Measurements from ENCODE around the gene RTF1.
"Not testable (repeated sequence)": the region's sequence is repeated elsewhere in the genome, so short reads cannot be mapped to it uniquely, and the experiment has no call there.

The RTF1 gene

DNA sequence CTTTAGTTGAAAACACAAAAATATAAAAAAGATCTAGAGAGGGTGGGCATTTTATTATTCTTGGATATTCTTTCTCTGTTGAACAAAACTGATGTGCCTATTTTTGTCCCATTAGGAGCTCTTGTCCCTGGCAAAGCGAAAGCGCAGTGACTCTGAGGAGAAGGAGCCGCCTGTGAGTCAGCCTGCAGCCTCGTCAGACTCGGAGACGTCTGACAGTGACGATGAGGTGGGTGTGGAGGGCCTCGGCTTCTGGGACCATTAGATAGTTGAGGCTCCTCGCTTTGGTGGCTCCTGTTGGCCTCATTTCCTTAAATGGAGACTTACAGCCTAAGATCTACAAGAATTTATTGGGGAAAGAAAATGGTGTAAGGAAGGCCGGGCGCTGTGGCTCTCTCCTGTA, 21.3 kb downstream of the RTF1 start:
- no peak for DNase-seq

DNA sequence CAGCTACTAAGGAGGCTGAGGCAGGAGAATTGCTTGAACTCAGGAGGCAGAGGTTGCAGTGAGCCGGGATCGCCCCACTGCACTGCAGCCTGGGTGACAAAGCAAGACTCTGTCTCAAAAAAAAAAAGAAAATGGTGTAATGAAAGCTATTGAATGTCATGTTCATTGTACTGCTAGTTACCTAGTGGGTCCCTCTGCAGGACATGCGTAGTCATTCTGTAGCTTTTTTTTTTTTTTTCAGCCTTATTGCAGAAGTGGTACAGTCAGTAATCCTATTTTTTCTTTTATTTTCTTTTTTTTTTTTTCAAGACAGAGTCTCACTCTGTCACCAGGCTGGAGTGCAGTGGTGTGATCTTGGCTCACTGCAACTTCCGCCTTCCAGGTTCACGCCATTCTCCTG, 21.9 kb downstream of the RTF1 start:
- not testable (repeated sequence) for DNase-seq

DNA sequence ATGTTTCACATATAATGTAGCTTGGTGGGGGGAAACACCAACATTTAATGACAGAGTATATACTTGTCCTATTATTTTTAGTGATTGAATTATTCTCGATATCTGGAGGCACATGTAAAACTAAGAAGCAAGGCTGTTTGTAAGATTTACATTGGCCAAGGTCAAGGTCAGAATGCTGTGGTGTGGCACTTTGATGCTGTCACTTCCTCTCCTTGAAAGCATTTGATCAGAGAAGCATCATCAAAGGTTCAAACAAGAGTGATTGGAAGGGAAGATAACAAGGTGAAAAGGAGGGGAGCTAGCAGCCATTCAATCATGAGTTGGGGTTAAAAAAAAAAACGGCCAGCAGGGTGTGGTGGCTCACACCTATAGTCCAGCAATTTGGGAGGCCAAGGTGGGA, 26.4 kb downstream of the RTF1 start:
- DNase-seq: no peak

DNA sequence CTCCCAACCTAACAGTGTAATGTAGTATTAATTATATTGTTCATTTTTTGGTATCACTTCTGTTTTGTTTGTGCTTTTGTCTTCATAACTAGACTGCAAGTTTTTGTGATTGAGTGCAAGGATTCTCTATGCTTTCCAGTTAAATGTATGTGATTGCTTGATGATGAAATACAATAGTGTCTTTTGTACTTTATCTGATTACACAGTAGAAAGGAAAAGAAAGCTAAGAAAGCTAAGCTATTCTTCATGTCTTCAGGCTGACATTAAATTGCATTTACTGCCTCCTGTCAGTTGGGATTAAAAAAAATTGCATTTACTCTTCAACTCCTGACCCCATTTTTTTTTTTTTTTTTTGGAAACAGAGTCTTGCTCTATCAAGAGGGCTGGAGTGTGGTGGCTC, 28.5 kb downstream of the RTF1 start:
- no peak for DNase-seq

DNA sequence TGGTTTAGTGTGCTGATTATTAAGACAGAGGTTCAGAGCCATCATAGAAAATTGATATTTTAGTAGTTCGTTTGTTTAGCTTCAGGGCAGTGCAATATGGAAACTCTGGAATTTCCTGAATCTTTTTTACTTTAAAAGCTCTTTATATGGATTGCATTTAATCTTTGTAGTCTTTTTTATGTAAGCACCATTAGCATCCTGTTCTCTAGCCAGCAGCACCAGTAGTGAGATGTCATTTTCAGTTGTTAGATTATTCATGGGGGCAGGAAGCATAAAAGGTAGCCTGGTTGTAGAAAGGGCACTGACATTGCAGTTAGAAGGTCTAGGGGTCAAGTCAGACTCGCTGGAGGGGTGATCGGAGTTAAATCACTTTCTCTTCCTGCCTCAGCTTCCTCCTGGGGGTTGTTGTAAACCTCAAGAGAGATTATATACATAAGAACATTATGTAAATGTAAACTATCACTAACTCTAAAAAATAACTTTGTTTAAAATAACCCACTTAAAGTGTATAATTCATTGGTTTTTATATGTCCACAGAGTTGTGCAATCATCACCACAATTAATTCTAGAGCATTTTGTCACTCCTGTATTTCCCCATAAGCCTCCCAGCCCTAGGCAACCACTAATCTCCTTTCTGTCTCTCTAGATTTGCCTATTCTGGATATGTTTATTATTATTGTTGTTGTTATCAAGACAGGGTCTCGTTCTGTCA, 45.3 kb downstream of the RTF1 start:
- DNase-seq: no peak

DNA sequence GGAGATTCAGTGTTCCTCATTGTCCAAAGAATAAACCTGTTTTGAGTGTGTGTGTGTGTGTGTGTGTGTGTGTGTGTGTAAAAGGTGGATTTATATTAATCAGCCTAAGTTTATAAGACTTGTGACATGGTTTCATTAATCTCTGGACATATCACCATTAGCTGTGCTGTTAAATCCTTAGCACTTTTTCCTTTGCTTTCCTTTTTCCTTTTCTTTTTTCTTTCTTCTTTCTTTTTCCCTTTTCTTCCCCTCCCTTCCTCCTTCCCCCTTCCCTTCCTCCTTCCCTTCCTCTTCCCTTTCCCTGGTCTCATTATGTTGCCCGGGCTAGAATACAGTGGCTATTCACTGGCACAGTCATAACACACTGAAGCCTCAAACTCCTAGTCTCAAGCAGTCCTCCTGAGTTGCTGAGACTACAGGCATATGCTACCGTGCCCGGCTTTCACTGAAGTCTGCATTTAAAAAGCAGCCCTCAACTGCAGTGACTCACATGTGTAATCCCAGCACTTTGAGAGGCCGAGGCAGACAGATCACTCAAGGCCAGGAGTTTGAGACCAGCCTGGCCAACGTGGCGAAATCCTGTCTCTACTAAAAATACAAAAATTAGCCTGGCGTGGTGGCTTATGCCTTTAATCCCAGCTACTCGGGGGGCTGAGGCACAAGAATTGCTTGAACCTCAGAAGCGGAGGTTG, 48.1 kb downstream of the RTF1 start:
- no peak for DNase-seq

DNA sequence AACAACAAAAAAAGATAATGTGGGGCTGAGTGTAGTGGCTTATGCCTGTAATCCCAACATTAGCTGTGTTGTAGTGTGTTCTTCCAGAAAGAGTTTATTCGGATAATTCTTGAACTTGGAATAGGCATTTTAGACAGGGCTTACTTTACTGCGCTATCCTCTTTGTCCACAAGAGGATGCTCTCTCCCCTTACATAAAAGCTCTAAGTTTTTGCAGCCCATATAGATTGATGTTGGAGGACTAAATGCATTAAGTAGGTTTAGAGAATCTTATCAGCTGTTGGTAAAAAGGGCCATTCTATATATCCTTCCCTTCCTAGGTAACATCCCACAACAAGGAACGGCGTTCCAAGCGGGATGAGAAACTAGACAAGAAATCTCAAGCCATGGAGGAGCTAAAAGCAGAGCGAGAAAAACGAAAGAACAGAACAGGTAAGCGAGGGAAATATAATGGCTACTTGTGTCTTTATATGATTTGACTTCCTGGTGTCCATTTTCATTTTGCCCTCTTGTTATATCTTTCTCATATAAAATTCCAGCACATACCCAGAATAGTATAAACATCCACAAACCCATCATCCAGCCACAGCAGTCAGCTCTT, 49.0 kb downstream of the RTF1 start:
- DNase-seq: peak; percentile 19

DNA sequence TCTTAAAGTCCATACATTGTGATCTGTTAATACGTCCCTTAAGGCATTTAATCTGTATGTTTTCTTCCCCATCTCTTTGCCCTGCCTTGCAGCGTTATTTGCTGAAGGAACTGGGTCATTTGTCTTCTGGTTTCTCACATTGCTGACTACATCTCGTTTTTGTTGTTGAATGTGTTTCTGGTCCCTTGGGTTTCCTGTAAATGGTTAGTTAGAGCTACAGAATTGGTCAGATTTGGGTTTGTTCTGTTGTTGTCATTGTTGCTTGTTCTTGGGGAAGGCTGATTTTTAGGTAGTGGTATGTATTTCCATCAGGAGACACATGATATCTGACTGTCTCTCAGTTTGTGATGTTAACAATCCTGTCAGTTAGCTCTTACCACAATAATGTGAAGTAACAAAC, 49.8 kb downstream of the RTF1 start:
- DNase-seq: no peak

DNA sequence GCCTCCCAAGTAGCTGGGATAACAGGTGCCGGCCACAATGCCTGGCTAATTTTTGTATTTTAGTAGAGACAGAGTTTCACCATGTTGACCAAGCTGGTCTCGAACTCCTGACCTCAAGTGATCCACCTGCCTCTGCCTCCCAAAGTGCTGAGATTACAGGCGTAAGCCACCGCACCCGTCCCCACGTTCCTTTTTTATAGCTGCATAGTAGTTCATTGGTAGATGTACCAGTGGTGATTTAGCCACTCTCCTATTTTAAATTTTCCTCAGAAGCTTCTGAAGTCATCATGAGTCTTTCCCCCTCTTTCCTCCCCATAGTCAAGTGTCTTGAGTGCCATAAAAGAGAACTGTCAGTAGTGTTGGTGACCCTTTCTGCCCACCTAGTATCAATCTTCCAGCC, 52.7 kb downstream of the RTF1 start:
- DNase-seq: not testable (repeated sequence)

DNA sequence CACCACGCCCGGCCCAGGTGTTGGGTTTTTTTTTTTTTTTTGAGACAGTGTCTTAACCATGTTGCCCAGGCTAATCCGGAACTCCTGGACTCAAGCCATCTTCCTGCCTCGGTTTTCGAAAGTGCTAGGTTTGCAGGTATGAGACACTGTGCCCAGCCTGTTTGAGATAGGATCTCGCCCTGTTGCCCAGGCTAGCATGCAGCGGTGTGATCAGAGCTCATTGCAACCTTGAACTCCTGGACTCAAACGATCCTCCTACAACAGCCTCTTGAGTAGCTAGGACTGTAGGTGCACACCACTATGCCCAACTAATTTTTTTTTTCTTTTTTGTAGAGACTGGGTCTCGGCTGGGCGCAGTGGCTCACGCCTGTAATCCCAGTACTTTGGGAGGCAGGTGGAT, 56.5 kb downstream of the RTF1 start:
- no peak for DNase-seq

DNA sequence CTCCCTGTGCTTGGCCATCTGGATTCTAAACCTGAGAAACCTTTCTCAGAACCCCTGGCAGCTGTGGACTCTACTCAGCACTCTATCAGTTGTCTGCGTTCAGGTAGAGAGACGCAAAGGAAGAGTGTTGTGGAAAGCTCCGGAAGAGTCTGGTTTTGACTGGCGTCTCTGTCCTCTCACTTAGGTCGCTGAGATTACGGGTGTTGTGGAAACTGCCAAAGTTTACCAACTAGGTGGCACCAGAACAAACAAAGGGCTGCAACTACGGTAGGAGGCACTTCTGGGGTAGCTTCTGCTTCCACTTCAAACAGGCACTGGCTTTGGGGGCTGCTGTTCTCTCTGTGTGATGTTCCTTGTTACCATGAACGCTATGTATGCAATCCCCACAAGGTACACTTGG, 57.5 kb downstream of the RTF1 start:
- DNase-seq: no peak

DNA sequence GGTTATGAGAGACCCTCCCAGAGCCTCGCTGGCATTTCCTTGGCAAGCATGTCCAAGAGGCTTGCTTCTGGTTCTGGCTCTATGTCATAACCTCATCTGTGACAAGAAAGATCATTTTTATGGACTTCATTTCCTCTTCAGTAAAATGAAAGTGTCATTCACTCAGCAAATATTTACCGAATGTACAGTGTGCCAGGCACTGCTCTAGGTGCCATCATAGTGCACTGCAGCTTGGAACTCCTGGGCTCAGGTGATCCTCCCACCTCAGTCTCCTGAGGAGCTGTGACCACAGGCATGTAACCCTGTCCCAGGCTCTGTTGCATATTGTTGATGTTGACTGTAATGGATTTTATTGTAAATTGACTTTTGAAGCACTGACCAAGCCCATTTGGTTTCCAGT, 58.0 kb downstream of the RTF1 start:
- DNase-seq: no peak

DNA sequence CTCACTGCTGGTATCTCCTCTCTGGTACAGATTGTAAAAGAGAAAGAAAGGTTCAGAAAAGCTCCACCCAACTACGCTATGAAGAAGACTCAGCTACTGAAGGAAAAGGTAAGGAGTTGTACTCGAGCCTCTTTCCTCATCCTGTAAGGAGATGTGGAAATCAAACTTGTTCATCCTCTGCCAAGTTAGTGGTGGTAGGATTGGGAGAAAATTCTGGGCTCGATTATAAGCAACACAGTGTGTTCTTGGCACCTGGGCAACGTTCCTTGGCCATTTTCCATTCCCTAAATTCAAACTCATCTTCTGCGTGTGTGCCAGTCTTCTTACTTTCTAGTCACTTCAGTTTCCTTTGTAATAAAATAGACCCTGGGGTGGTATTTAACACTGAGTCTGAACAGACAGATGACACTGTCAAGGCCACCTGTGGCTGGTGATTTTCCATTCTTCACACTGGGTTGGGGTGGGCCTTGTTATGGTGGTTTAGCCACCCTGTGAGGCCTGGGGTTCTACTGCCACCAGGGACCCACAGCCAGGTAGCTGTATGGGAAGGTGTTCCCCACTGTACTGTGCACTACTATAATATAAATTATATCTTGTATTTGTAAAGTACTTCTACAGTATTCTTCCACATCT, 59.6 kb downstream of the RTF1 start:
- DNase-seq: no peak

DNA sequence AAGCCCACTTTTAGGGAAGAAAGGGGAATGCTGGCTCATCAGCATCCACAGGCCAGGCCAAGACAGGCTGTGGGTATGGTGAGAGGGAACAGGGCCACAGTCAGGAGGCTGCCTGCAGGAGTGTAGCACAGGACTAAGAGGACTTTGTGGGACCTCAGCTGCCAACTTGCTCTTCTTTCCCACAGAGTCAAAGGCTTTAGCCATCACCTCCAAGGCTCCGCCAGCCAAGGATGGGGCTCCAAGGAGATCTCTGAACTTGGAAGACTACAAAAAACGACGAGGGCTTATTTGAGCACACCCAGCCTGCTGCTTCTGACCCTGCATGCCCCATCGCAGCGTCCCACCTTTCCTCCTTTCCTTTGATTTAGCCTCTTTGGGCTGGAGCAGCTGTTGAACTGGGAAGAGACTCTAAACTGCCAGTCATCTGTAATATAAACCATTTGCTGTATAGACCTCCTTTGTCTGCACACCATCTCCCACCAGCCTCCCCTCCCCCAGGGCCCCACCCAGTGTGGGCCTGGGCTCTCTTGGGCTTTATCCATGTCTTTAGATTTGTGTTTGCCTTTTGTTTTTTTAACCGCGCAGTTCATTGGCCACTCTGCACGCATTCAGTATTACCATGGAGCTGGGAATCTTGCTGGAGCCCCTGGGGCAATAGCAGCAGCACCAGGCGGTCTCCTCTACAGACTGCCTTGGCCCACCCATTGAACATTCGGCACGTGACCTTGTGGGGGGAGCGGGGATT, 63.7 kb downstream of the RTF1 start:
- DNase-seq: no peak

DNA sequence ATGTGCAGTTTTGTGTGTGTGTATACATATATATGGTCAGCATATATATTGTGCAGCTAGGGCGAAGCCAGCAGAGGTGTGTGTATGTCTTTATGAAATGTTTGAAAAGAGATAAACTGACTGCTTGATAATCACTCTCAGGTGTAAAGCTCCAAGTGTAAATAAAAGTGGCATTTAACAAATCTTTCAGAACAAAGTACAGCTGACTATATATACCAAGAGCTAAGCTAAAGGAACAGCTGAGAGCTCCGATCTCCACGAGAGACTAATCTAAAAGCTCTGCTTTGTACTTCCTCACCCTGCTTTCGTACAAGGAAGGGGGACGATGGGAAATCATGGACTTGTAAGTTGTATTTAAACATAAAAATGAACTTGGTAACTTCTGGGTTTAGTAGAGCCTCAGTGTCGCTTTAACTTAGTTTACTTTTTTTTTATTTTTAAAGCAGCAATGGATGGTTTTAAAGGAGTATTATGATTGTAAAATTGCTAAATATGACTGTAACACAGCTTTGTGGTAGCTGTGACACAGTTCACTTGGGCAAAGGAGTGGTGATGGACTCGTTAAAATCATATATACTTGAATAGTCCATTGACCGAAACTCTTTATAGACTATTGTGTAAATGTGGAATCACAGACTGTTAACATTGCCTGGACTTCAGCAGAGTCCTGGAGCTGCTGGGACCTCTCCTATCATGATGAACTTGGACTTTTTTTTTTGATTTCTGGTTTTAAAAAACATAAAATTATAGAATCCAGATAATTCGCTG, 65.4 kb downstream of the RTF1 start:
- DNase-seq: no peak

DNA sequence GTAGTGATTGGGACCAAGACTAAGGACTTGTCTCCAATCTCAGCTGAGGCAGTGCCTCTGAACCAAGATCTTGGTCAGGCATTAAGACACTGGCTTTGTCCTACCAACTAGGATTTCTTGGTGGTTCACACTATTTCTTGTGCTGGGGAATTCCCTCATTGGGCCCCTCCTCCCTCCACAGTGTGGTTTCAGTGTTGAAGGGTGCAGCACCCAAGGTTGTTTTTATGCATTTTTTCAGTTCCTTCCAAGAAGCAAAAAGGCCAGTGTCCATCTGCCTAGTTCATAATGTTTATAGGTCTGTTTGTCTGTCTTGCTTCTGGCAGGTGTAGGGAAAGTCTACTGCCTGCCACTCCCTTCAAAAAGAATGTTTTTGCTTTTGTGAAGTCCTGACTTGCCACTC, 66.2 kb downstream of the RTF1 start:
- no peak for DNase-seq

DNA sequence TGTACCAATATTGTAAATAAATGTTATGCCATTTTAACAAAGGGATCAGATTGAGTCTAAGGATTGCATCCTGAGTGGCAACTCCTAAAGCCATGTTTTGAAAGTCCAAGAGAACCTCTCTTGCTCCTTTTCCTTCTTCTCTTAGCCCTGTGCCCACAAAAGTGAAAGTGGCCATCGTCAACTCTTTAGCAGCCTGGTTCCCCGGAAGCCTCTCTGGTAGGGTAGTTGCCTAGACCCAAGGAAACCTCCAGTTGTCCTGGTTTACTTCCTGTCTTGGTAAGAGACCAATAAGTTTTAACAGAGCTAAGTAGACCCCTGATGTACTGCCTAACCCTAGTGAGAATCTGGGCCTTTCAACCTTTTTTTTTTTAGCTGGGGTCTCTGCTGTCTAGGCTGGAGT, 66.6 kb downstream of the RTF1 start:
- DNase-seq: no peak

DNA sequence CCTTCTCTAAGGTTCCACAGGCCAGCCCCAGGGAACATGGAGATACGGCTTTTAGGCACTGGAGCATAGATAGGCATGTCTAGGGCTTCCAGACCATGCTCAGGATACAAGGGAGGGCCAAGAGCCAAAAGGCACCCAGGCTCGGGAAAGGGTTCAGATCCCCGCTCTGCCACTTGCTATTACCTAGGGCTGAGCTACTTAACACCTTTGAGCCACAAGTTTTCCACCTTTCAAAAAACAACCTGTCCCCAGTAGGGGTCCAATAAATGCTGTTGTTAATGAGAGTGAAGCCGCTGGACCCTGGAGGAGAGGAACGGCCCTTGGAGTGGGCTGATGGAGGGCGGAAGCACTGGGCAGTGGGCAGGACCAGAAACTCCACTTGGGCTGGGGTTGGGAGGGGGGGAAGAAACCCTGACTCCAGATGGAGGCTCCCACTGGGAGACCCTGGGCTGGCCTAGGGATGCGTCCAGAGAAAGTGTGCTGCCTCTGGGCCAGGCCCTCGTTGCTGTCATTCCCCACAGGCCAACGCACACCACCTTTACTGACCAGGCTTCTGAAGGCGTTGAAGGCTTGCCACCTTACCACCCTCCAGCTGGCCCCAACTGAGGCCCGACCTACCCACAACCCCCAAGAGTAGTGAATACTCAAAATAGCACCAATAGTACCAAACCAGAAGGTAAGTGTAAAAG, 68.2 kb downstream of the RTF1 start:
- no peak for DNase-seq

DNA sequence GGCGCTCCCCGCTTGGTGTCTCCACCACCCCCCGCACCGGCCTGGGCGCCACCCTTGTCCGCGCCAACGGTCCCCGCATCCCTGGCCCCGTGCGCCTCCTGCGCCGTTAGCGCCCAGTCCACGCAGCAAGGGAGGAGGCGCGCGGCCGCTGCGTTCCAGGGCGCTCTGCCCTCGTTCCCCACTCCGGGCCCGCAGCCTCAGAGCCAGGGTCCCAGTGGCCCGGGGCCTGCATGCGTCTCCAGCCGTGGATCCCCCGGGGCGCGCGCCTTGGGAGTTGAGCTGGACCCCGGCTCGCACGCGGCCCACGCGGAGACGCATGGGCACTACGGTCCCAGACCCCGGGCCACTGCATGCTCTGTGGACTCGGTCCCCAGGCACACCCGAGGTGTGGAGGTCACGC, 69.4 kb downstream of the RTF1 start:
- DNase-seq: no peak

DNA sequence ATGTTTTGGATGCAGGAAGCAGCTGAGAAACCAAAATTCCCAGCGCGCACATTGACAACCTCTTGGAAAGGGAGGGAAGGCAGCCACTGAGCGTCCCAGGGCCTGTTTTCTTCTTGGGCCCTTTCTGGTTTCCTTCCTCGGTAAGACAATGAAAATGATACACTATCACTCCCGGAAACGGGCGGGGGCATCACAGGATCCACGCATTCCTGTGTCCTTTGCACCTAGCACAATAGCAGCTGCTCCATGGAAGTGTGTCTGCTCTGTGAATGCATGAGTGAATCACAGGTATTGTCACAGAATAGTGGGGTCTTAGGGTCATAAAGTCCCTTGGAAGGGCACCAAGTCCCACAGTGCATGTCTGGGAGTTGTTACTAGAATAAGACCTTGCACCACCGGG, 70.5 kb downstream of the RTF1 start:
- no peak for DNase-seq

DNA sequence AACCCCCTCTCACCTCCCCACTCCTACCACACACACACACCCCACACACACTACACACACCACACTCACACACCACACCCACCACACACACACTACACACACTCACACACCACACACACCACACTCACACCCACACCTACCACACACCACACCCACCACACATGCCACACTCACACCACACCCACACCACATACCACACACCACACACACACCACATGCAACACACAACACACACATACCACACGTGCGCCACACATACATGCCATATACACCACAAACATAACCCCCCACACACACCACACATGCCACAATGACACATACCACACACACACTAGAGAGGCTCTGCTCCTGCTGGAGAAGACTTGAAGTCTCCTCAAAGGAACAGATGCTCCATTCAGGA, 70.9 kb downstream of the RTF1 start:
- no peak for DNase-seq

DNA sequence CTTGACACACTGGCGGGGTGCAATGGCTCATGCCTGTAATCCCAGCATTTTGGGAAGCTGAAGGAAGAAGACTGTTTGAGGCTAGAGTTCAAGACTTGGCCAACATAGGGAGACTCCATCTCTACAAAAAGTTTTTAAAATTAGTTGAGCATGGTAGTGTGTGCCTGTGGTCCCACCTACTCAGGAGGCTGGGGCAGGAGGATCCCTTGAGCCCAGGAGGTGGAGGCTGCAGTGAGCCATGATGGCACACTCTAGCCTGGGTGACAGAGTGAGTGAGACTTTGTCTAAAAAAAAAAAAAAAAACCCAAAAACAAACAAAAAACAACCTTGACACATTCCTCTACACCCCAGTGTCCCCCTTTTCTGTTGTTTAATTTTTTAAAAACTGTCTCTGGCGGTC, 72.7 kb downstream of the RTF1 start:
- DNase-seq: no peak

Data from COR-L47 (cell line).